T-helper 1 cell (primary cell): ENCODE measurements around the gene SMAD6.
"Not testable (repeated sequence)": the region's sequence is repeated elsewhere in the genome, so short reads cannot be mapped to it uniquely, and the experiment has no call there.

ENCODE experiments used
- DNase-seq, 5 donors: peaks; one replicate each; pipeline ENCODE4 v3.0.0-alpha.2; 2012 to 2020

The SMAD6 gene

DNA sequence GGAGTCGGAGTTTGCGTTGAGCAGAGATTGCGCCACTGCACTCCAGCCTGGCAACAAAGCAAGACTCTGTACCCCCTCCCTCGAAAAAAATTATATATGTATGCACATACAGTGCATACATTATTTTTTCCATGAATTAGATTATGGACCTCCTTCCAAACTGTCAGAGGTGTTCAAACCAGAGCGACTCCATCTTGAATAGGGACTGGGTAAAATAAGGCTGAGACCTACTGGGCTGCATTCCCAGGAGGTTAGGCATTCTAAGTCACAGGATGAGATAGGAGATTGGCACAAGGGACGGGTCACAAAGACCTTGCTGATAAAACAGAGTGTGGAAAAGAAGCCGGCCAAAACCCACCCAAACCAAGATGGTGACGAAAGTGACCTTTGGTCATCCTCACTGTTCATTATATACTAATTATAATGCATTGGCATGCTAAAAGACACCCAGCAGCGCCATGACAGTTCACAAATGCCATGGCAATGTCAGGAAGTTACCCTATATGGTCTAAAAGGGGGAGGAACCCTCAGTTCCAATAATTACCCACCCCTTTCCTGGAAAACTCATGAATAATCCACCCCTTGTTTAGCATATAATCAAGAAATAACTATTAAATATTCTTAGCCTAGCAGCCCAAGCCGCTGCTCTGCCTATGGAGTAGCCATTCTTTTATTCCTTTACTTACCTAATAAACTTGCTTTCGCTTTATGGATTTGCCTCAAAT lies 126.9 kb downstream of the SMAD6 start:
- DNase-seq: not testable (repeated sequence)

DNA sequence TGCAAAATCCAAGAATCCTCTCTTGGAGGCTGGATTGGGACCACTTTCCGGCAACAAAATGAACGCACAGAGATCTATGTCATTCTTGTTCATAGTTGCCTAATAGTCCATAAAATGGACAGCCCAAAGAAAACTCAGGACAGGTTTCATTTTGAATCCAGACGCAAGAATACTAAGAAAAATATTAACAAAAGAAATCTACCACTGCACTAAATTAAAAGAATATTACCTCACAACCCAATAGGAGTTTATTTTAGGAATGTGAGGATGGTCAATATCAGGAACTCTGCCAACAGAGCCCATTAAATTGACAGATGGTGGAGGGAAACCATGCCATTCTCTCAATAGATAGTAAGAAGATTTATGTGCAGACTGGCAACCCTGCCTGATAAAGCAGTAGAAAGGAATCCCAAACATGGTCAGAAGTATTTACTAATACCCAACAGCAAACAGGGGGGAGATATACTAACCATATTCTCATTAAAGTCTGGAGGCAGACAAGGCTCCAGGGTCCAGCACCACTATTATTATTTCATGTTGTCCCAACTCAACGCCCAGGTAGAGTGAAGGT lies 127.6 kb downstream of the SMAD6 start:
- DNase-seq: no peak

DNA sequence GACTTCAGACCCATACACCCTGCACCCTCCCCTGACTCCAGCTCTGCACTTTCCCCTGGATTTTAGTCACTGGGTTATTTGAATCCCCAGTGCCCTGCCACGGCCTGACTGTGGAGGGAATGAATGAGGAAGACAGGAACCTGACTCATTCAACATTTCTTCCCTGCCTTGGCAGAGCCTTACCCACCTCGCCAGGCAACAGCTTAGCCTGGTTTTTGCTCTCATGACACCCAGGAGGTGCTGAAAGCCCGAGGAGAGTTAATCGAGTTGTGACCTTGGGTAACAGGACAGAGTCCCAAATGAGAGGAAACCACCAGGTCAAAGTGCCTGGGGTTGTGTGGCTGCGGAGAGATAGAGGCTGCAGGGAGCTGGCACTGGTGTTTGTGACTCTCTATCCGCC lies 128.3 kb downstream of the SMAD6 start:
- no peak for DNase-seq

DNA sequence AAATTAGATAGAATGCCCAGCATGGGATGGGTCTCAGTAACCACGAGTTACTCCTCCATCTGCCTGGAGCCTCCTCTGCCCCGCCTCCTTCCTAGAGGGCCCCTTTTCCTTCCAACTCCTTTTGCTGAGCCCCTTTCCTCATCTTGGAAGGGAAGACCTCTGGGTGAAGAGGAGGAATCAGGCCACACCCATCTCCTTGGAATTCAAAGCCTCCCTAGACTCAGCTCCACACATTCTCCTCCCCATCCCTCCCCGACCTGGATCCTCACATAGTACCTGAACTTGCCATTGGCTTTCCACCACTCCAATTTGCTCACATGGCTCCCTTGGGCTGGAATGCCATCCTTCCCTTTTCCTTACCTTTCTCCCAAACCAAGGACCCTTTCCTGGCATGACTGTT lies 128.8 kb downstream of the SMAD6 start:
- no peak for DNase-seq

DNA sequence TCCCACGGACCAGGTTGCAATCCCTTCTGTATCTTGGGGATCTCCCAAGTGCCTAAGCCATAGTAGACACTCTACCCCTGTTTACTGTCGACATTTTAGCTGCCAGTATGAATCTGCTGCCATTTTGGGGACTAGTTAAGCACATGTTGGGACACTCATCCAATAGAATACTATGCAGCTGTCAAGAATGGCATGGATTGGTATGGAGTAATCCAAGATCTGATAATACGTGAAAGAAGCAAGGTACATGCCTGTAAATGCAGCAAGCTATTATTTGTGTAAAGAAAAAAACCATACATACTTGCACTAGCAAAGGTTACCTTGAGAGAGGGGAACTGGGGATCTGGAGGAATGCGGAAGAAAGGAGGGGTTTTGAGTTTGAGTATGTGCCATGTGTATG lies 129.3 kb downstream of the SMAD6 start:
- no peak for DNase-seq

DNA sequence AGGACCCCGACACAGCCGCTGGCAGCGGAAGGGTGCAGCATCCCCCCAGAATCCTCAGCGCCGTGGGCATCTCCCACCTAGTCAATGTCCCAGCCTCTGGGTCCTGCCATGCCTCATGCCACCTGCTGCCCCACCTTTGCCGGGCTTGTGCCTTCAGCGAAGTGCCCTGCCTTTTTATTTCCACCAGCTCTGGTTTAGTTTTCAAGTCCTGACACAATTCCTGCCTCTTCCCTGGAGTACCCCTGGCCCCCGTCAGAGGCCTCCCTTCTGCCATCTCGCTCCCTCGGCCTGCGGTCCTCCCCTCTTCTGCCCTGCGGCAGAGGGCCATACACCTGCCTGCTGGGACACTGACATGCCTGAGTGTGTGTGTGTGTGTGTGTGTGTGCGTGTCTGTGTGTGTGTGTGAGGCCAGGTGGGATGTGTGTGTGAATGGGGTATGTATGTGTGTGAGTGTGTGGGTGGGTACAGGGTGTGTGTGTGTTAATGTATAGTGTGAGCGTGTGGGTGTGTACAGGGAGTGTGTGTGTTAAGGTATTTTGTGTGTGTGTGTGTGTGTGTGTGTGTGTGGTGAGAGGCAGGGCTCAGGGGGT lies 129.9 kb downstream of the SMAD6 start:
- no peak for DNase-seq
